Measurements from ENCODE around the gene TULP4.

DNA sequence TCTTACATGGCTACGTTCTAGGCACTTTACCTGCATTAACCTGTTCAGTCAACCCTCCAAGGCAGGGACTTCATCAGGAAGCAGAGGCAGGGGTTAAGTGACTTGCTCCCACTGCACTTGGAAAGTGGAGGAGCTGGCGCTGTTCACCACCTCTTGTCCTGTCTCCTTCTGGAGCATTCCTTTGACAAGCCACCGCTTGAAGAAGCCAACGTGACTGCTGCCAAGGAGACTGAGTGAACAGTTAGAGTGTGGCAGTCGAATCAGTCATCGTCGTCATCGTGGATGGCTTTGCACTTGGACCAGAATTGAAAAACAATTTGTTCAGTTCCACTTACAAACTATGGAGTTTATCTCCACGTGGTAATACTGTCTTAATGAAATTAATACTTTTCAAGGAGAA, 60.9 kb downstream of the TULP4 start:
- TF ChIP-seq, protein P1, sequence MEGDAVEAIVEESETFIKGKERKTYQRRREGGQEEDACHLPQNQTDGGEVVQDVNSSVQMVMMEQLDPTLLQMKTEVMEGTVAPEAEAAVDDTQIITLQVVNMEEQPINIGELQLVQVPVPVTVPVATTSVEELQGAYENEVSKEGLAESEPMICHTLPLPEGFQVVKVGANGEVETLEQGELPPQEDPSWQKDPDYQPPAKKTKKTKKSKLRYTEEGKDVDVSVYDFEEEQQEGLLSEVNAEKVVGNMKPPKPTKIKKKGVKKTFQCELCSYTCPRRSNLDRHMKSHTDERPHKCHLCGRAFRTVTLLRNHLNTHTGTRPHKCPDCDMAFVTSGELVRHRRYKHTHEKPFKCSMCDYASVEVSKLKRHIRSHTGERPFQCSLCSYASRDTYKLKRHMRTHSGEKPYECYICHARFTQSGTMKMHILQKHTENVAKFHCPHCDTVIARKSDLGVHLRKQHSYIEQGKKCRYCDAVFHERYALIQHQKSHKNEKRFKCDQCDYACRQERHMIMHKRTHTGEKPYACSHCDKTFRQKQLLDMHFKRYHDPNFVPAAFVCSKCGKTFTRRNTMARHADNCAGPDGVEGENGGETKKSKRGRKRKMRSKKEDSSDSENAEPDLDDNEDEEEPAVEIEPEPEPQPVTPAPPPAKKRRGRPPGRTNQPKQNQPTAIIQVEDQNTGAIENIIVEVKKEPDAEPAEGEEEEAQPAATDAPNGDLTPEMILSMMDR (conservative IDR thresholded peaks at IDR 0.05 in 1 of 2, IDR thresholded peaks at IDR 0.05 in 1 of 2; ENCODE audit: low read depth in 1 of 2, low read length in 2 of 2), result no peak
- TF ChIP-seq EZH2 (IDR thresholded peaks at IDR 0.05; ENCODE audit: low read length, missing control alignments), result no peak

Measured in fibroblast of lung (primary cell).